SK-N-MC (cell line): Measurements from ENCODE around the gene PDCL3.

Experiments used
- DNase-seq: peaks from one replicate; pipeline ENCODE4 v3.0.0-alpha.2; 2011; ENCODE audit warnings: low read depth, low spot score
- H3K27ac ChIP-seq: fragments of 200-600 bp; sonication (generic); 2 replicates; pipeline ENCODE4 v1.5.1; 2016; ENCODE audit warnings: mixed run types
- H3K36me3 ChIP-seq: fragments of 200-600 bp; sonication (generic); 2 replicates; pipeline ENCODE4 v1.6.1; 2017; ENCODE audit warnings: antibody characterized with exemption, low read length, mixed read lengths; ENCODE audit not compliant: insufficient read depth
- H3K4me3 ChIP-seq: fragments of 200-600 bp; sonication (generic); 2 replicates; pipeline ENCODE4 v1.5.1; 2016
- H3K9ac ChIP-seq: fragments of 200-600 bp; sonication (generic); 2 replicates; pipeline ENCODE4 v1.8.0; 2017; ENCODE audit warnings: mixed run types, mixed read lengths; ENCODE audit not compliant: insufficient read length
- H3K9me3 ChIP-seq: fragments of 200-600 bp; sonication (generic); 2 replicates; pipeline ENCODE4 v1.6.1; 2017; ENCODE audit warnings: low read depth, mild to moderate bottlenecking, antibody characterized with exemption, low read length, moderate library complexity, mixed read lengths
- EZH2 ChIP-seq: fragments of 200-600 bp; sonication (generic); IDR thresholded peaks from one replicate; pipeline ENCODE4 v1.6.1; 2017; ENCODE audit warnings: antibody characterized with exemption
- FOXP2 ChIP-seq: optimal IDR thresholded peaks from 2 replicates; pipeline ENCODE3; 2011; ENCODE audit warnings: mild to moderate bottlenecking, moderate library complexity; ENCODE audit not compliant: insufficient read depth; ENCODE audit errors: extremely low read length, control extremely low read depth
- POLR2AphosphoS5 ChIP-seq: IDR thresholded peaks from 2 replicates; pipeline ENCODE4 v1.6.1; 2012; ENCODE audit warnings: mild to moderate bottlenecking, low read depth, low read length, borderline replicate concordance

Gene PDCL3

GRCh38 chr2:100620481-100620880, 57.7 kb downstream of the PDCL3 start:
- no peak for TF ChIP-seq POLR2AphosphoS5
- no peak for TF ChIP-seq FOXP2
- TF ChIP-seq EZH2 = no peak
- Histone ChIP-seq H3K9me3 (no peaks in the 10 kb centered on the region), H3K36me3 (no peaks in the 10 kb centered on the region), H3K4me3 (no peak overlapping the region), H3K27ac (no peak overlapping the region), H3K9ac (no peak overlapping the region)
- no peak for DNase-seq

- no peak overlapping the region for H3K9ac ChIP-seq
- no peak overlapping the region for H3K27ac ChIP-seq
- H3K36me3 ChIP-seq = no peaks in the 10 kb centered on the region
- H3K9me3 ChIP-seq = no peaks in the 10 kb centered on the region
- H3K4me3 ChIP-seq = no peak overlapping the region
- DNase-seq = no peak
- TF ChIP-seq FOXP2 (no peak), EZH2 (no peak), POLR2AphosphoS5 (no peak)
Measured at GRCh38 chr2:100621371-100621951, 58.7 kb downstream of the PDCL3 start.

- no peaks in the 10 kb centered on the region for H3K36me3 ChIP-seq
- no peak overlapping the region for H3K4me3 ChIP-seq
- H3K9ac ChIP-seq = no peak overlapping the region
- TF ChIP-seq POLR2AphosphoS5 (no peak), EZH2 (no peak), FOXP2 (no peak)
- no peak for DNase-seq
- no peaks in the 10 kb centered on the region for H3K9me3 ChIP-seq
- no peak overlapping the region for H3K27ac ChIP-seq
Measured at GRCh38 chr2:100623033-100623715, 60.4 kb downstream of the PDCL3 start.

- Histone ChIP-seq H3K36me3 (no peaks in the 10 kb centered on the region), H3K9ac (no peak overlapping the region), H3K9me3 (no peaks in the 10 kb centered on the region), H3K4me3 (no peak overlapping the region), H3K27ac (no peak overlapping the region)
- no peak for TF ChIP-seq POLR2AphosphoS5
- no peak for TF ChIP-seq FOXP2
- TF ChIP-seq EZH2 = no peak
- no peak for DNase-seq
Measured at GRCh38 chr2:100623930-100624329, 61.1 kb downstream of the PDCL3 start.

- no peak for DNase-seq
- no peaks in the 10 kb centered on the region for H3K9me3 ChIP-seq
- no peak overlapping the region for H3K4me3 ChIP-seq
- H3K27ac ChIP-seq = no peak overlapping the region
- no peak for TF ChIP-seq FOXP2
- TF ChIP-seq POLR2AphosphoS5 = no peak
- TF ChIP-seq EZH2 = no peak
- no peaks in the 10 kb centered on the region for H3K36me3 ChIP-seq
- H3K9ac ChIP-seq = no peak overlapping the region
Measured at GRCh38 chr2:100624536-100624935, 61.7 kb downstream of the PDCL3 start.

GRCh38 chr2:100625717-100626116, 62.9 kb downstream of the PDCL3 start:
- H3K9ac ChIP-seq = no peak overlapping the region
- DNase-seq = no peak
- no peak overlapping the region for H3K27ac ChIP-seq
- H3K4me3 ChIP-seq = no peak overlapping the region
- no peak for TF ChIP-seq FOXP2
- no peak for TF ChIP-seq POLR2AphosphoS5
- TF ChIP-seq EZH2 = no peak
- H3K9me3 ChIP-seq = no peaks in the 10 kb centered on the region
- H3K36me3 ChIP-seq = no peaks in the 10 kb centered on the region
